ENCODE data around the gene EPHB1. TPM values are rescaled to one million over a fixed set of nuclear protein-coding genes. Genes with fewer than 3 reads are reported as not detected.
A peak's percentile ranks its signal among the peaks of the same experiment; 100 is the strongest.
"Not testable (repeated sequence)": the region's sequence is repeated elsewhere in the genome, so short reads cannot be mapped to it uniquely, and the experiment has no call there.

The EPHB1 gene
- total and polyA plus RNA-seq, 12 donors, result 0.07 to 3.4 (median 1.6) TPM

- no peaks in the 10 kb centered on the region for H3K36me3 ChIP-seq
- no peak for DNase-seq
- no peaks in the 10 kb centered on the region for H3K9me3 ChIP-seq
- no peak for ATAC-seq
- intact Hi-C loops (cut with DNase I), result no loop called here
- 91% methylated on average over 5 of the region's 5 CpGs for WGBS, 2 donors
- H3K27ac ChIP-seq, result no peak overlapping the region
- no peak overlapping the region for H3K4me3 ChIP-seq
- H3K4me1 ChIP-seq, result no peaks in the 10 kb centered on the region
- no peak for TF ChIP-seq CTCF (IDR thresholded peaks at IDR 0.05)
- H3K27me3 ChIP-seq, result no peaks in the 10 kb centered on the region
These were observed 19.2 kb upstream of the EPHB1 start for GRCh38 chr3:134775831-134776230.

GRCh38 chr3:134776518-134776917, 18.5 kb upstream of the EPHB1 start:
- 93 to 100% methylated on average over 1 of the region's 1 CpG for WGBS, 2 donors
- no peaks in the 10 kb centered on the region for H3K36me3 ChIP-seq
- no peaks in the 10 kb centered on the region for H3K9me3 ChIP-seq
- no peak for TF ChIP-seq CTCF (IDR thresholded peaks at IDR 0.05)
- H3K4me3 ChIP-seq, result no peak overlapping the region
- intact Hi-C loops (cut with DNase I), result no loop called here
- no peaks in the 10 kb centered on the region for H3K27me3 ChIP-seq
- H3K27ac ChIP-seq, result no peak overlapping the region
- no peak for DNase-seq
- no peaks in the 10 kb centered on the region for H3K4me1 ChIP-seq
- no peak for ATAC-seq

DNA sequence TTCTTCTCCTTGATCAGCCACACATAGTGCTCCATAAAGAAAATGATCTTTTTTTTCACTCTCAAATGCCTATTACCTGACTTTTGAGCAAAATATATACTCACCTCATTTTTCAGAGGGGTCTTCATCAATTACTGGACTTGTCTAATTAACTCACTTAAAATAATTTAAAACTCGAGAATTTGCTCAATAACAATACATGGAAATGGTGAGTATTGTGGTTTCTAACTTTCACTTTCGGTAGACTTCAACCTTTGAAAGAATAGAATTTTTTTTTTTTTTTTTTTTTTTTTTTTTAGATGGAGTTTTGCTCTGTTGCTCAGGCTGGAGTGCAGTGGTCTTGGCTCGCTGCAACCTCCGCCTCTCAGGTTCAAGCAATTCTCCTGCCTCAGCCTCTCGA, 17.7 kb upstream of the EPHB1 start:
- intact Hi-C loops (cut with DNase I), result no loop called here
- no peak for TF ChIP-seq CTCF (IDR thresholded peaks at IDR 0.05)
- H3K27me3 ChIP-seq, result no peaks in the 10 kb centered on the region
- ATAC-seq (no peak), DNase-seq (no peak)
- 73 to 80% methylated on average over 5 of the region's 5 CpGs for WGBS, 2 donors
- H3K9me3 ChIP-seq, result no peaks in the 10 kb centered on the region
- peak overlapping the region in 1 of 10 donors; percentile 21 for H3K27ac ChIP-seq
- no peaks in the 10 kb centered on the region for H3K4me1 ChIP-seq
- no peaks in the 10 kb centered on the region for H3K36me3 ChIP-seq
- no peak overlapping the region for H3K4me3 ChIP-seq

DNA sequence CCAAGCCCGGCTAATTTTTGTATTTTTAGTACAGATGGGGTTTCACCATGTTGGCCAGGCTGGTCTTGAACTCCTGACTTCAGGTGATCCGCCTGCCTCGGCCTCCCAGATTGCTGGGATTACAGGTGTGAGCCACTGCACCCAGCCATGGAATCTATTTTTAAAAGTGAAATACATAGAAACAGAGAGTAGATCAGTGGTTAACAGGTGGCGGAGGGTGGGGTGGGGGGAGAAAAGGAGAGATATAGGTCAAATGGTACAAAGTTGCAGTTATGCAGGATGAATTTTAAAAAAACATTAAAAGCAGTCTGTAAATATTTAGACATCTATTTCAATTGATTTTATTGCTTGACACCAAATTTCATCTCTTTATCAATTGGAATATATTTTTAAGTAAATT, 6.8 kb upstream of the EPHB1 start:
- H3K36me3 ChIP-seq; DNase-seq; H3K4me1 ChIP-seq; H3K27ac ChIP-seq; H3K27me3 ChIP-seq; H3K4me3 ChIP-seq; H3K9me3 ChIP-seq; intact Hi-C loops (cut with DNase I); ATAC-seq: not testable (repeated sequence)
- 91 to 95% methylated on average over 4 of the region's 4 CpGs for WGBS, 2 donors

DNA sequence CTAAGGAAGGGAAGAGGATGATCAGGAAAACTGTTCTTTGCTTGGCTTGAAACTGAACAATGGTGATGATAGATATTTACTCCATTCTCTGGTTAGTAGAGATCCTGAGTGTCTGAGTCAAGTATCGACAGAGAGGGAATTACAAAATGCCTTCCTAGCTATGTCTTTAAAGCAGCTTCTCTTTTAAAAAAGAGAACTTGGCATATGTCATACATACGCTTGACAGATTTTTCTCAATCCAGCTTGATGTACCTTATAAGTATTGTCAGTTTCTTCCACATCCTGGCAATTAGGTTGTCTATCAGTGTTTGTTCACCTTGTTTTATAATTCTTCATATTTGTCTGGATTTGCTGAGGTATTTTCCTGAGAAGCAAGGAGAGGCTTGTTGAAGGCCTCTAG, 5.0 kb upstream of the EPHB1 start:
- DNase-seq, result no peak
- TF ChIP-seq CTCF (IDR thresholded peaks at IDR 0.05), result no peak
- Histone ChIP-seq H3K9me3 (no peaks in the 10 kb centered on the region), H3K27me3 (peaks cover 0 to 7% (median 0%) of the 10 kb centered on the region in 7 donors), H3K36me3 (no peaks in the 10 kb centered on the region), H3K27ac (no peak overlapping the region), H3K4me3 (no peak overlapping the region), H3K4me1 (peaks cover 0 to 5% (median 0%) of the 10 kb centered on the region in 9 donors)
- intact Hi-C loops (cut with DNase I), result loop anchor here in 8 of 10 donors (5.0 to 10.0 kb wide), 8 partner anchors 455 to 1255 kb away; no protein-coding TSS in a partner anchor
- no peak for ATAC-seq
- WGBS, 2 donors, result 84 to 95% methylated on average over 2 of the region's 2 CpGs

Measured in heart right ventricle (tissue), 16 donors.